SK-N-SH treated with all-trans-retinoic acid at 6 μM for 48 hours (cell line): Measurements from ENCODE around the gene SLC37A1.

Experiments
- ATAC-seq: fragments of 200-7000 bp; cut with Tn5 transposase; 3 replicates; pipeline ENCODE4 v1.9.1; 2020; ENCODE audit warnings: mild to moderate bottlenecking, moderate library complexity
- ARNTL ChIP-seq: fragments of 450-650 bp; formaldehyde crosslinking; IDR thresholded peaks from 2 replicates; pipeline ENCODE4 v1.5.0; 2020; ENCODE audit warnings: low read depth, mild to moderate bottlenecking, moderate library complexity, borderline replicate concordance
- BACH2 ChIP-seq: fragments of 250-450 bp; sonication (Bioruptor Pico); IDR thresholded peaks from 2 replicates; pipeline ENCODE4 v1.9.0; 2021; ENCODE audit warnings: mild to moderate bottlenecking, borderline replicate concordance
- CREB5 ChIP-seq: fragments of 250-450 bp; sonication (Bioruptor Pico); IDR thresholded peaks from 2 replicates; pipeline ENCODE4 v1.5.1; 2020; ENCODE audit warnings: low read depth, mild to moderate bottlenecking, moderate library complexity
- CSDC2 ChIP-seq: fragments of 250-450 bp; sonication (Bioruptor Pico); IDR thresholded peaks from 2 replicates; pipeline ENCODE4 v1.5.0; 2020; ENCODE audit warnings: mild to moderate bottlenecking, moderate library complexity
- CSRNP3 ChIP-seq: fragments of 250-450 bp; sonication (Bioruptor Pico); IDR thresholded peaks from 2 replicates; pipeline ENCODE4 v1.5.1; 2021; ENCODE audit warnings: mild to moderate bottlenecking, moderate library complexity
- ESRRG ChIP-seq: fragments of 250-450 bp; sonication (Bioruptor Pico); IDR thresholded peaks from 2 replicates; pipeline ENCODE4 v1.6.1; 2021; ENCODE audit warnings: mild to moderate bottlenecking
- GLIS3 ChIP-seq: fragments of 250-450 bp; sonication (Bioruptor Pico); IDR thresholded peaks from 2 replicates; pipeline ENCODE4 v1.5.0; 2020; ENCODE audit warnings: mild to moderate bottlenecking, moderate library complexity
- OSR1 ChIP-seq: fragments of 250-450 bp; sonication (Bioruptor Pico); IDR thresholded peaks from 2 replicates; pipeline ENCODE4 v1.8.0; 2022; ENCODE audit warnings: moderate library complexity, mild to moderate bottlenecking, inconsistent platforms
- PATZ1 ChIP-seq: fragments of 250-450 bp; sonication (Bioruptor Pico); IDR thresholded peaks from 2 replicates; pipeline ENCODE4 v1.8.0; 2020; ENCODE audit warnings: mild to moderate bottlenecking, moderate library complexity, borderline replicate concordance
- PPARA ChIP-seq: fragments of 250-450 bp; sonication (Bioruptor Pico); IDR thresholded peaks from 2 replicates; pipeline ENCODE4 v1.5.0; 2020; ENCODE audit warnings: mild to moderate bottlenecking, borderline replicate concordance
- RARB ChIP-seq: fragments of 250-450 bp; sonication (Bioruptor Pico); IDR thresholded peaks from 2 replicates; pipeline ENCODE4 v1.8.0; 2021; ENCODE audit warnings: mild to moderate bottlenecking, moderate library complexity
- SNAI2 ChIP-seq: fragments of 250-450 bp; sonication (Bioruptor Pico); IDR thresholded peaks from 2 replicates; pipeline ENCODE4 v1.5.0; 2020; ENCODE audit warnings: mild to moderate bottlenecking, moderate library complexity
- TCF4 ChIP-seq: fragments of 250-450 bp; sonication (Bioruptor Pico); IDR thresholded peaks from 2 replicates; pipeline ENCODE4 v1.8.0; 2021; ENCODE audit warnings: mild to moderate bottlenecking, moderate library complexity, borderline replicate concordance
- TOX ChIP-seq: fragments of 250-450 bp; sonication (Bioruptor Pico); IDR thresholded peaks from 2 replicates; pipeline ENCODE4 v1.8.0; 2021; ENCODE audit warnings: mild to moderate bottlenecking, moderate library complexity, borderline replicate concordance
- TSHZ2 ChIP-seq: fragments of 250-450 bp; sonication (Bioruptor Pico); IDR thresholded peaks from 2 replicates; pipeline ENCODE4 v1.5.0; 2020; ENCODE audit warnings: mild to moderate bottlenecking, moderate library complexity
- ZC3H10 ChIP-seq: fragments of 250-450 bp; sonication (Bioruptor Pico); IDR thresholded peaks from 2 replicates; pipeline ENCODE4 v1.5.1; 2021; ENCODE audit warnings: mild to moderate bottlenecking, moderate library complexity
- ZFP3 ChIP-seq: fragments of 250-450 bp; sonication (Bioruptor Pico); IDR thresholded peaks from 2 replicates; pipeline ENCODE4 v1.5.0; 2020; ENCODE audit warnings: mild to moderate bottlenecking, moderate library complexity
- ZFP30 ChIP-seq: fragments of 450-650 bp; formaldehyde crosslinking; IDR thresholded peaks from 2 replicates; pipeline ENCODE4 v1.5.0; 2022; ENCODE audit warnings: mild to moderate bottlenecking, moderate library complexity
- ZNF565 ChIP-seq: fragments of 450-650 bp; formaldehyde crosslinking; conservative IDR thresholded peaks from 2 replicates; pipeline ENCODE4 v1.5.0; 2020; ENCODE audit warnings: low read depth, mild to moderate bottlenecking, moderate library complexity
- ZNF8 ChIP-seq: fragments of 450-650 bp; formaldehyde crosslinking; IDR thresholded peaks from 2 replicates; pipeline ENCODE4 v1.5.0; 2020; ENCODE audit warnings: mild to moderate bottlenecking, moderate library complexity
- TF ChIP-seq, protein P1 (sequence below): fragments of 250-450 bp; sonication (Bioruptor Pico); IDR thresholded peaks from 2 replicates; pipeline ENCODE4 v1.8.0; 2021; ENCODE audit warnings: low read depth, mild to moderate bottlenecking, moderate library complexity, borderline replicate concordance

Gene SLC37A1

DNA sequence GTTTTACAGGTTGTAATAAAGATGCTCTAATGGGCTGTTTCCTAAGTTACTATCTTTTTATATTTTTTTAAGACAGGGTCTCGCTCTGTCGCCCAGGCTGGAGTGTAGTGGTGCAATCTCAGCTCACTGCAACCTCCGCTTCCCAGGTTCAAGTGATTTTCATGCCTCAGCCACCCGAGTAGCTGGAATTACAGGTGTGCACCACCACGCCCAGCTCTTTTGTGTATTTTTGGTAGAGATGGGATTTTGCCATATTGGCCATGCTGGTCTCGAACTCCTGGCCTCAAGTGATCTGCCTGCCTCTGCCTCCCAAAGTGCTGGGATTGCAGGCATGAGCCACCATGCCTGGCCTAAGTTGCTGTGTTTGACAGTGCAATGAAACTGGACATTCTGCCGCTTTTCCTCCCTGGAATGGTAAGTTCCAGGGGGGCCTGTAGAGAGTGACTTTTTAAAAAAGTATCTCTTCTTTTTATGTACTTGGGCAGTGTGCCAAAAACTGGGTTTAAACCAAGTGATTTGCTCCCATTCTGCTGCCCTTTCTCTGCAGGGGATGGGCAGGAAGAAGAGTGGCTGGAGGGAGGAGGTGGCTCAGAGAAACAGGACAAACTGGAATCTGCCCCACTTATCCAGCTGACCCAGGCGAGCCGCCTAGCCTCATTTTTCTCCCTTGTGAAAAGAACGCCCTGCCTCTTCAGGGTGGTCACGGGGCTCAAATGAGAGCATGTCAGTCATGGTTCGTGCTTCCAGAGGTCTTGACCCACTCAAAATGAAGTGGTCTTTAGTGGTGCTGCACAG is 2.3 kb downstream of the SLC37A1 start:
- ATAC-seq: no peak
- TF ChIP-seq ZC3H10 (CRISPR knock-in tag) (no peak), CSRNP3 (CRISPR knock-in tag) (no peak), ARNTL (CRISPR knock-in tag) (no peak), ZFP30 (CRISPR knock-in tag) (no peak), BACH2 (CRISPR knock-in tag) (no peak)
- TF ChIP-seq, all 23 proteins: peak for 0

DNA sequence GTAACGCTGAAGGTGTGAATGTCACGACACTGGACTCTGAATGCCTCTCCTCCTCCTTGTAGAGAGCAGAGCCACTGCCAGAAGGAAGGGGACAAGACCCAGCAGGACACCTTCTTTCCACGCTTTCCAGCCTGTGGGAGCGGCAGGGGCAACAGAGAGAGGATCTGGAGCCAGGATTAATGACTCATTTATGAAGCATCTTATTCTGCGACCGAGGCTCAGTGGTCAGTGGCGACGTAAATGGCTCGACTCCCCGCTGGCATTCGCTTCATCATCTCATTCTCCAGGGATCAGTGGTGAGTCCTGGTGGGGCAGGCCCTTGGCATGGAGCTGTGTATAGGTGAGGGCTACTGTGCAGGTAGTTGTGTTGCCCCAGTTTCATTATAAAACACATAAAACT is 4.6 kb downstream of the SLC37A1 start:
- no peak for TF ChIP-seq TCF4 (CRISPR knock-in tag)
- no peak for TF ChIP-seq SNAI2 (CRISPR knock-in tag)
- TF ChIP-seq PATZ1 (CRISPR knock-in tag): no peak
- no peak for TF ChIP-seq ARNTL (CRISPR knock-in tag)
- ATAC-seq: peak; percentile 65

- ATAC-seq: no peak
- TF ChIP-seq RARB (CRISPR knock-in tag): no peak
- no peak for TF ChIP-seq ZNF8 (CRISPR knock-in tag)
- no peak for TF ChIP-seq OSR1 (CRISPR knock-in tag)
- TF ChIP-seq TSHZ2 (CRISPR knock-in tag): no peak
- no peak for TF ChIP-seq ZNF565
- TF ChIP-seq GLIS3 (CRISPR knock-in tag): no peak
- TF ChIP-seq CREB5 (CRISPR knock-in tag): no peak
- no peak for TF ChIP-seq PPARA (CRISPR knock-in tag)
- TF ChIP-seq TOX (CRISPR knock-in tag): no peak
- TF ChIP-seq CSRNP3 (CRISPR knock-in tag): no peak
Observed at GRCh38 chr21:42518626-42519025, 5.0 kb downstream of the SLC37A1 start.

DNA sequence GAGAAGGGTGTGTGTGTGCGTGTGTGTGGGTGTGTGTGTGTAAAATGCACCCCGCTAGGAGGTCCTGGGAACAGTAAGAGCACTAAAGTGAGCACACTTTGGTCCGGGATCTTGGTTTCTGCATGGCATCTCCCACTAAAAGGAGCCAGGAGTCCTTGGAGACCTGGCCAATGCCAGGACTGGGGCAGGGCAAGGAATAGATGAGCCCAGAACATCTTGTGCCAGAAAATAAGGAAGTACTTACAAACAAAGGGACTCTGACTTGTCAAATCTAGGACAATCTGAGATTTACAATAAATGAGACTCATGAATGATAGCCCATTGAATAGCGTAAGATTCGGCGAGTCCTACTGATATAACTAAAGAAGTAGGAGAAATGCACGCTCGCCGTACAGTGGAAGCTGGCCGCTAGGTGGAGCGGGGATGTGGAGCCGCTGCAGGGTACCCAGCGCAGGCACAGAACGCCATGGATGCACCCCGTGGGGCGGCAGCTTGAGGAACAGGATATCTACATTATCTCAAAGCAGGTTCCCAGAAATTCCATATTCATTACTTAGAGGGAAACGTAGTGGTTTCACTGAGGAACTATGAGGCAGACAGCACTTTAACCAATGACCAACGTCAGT is 7.1 kb downstream of the SLC37A1 start:
- no peak for ATAC-seq
- TF ChIP-seq ESRRG (CRISPR knock-in tag) (no peak), GLIS3 (CRISPR knock-in tag) (no peak), ZFP3 (CRISPR knock-in tag) (no peak), CSDC2 (CRISPR knock-in tag) (no peak), BACH2 (CRISPR knock-in tag) (no peak), PPARA (CRISPR knock-in tag) (no peak), RARB (CRISPR knock-in tag) (no peak), ZNF8 (CRISPR knock-in tag) (no peak), PATZ1 (CRISPR knock-in tag) (no peak), OSR1 (CRISPR knock-in tag) (no peak), ZFP30 (CRISPR knock-in tag) (no peak), ARNTL (CRISPR knock-in tag) (no peak)
- TF ChIP-seq, protein P1, sequence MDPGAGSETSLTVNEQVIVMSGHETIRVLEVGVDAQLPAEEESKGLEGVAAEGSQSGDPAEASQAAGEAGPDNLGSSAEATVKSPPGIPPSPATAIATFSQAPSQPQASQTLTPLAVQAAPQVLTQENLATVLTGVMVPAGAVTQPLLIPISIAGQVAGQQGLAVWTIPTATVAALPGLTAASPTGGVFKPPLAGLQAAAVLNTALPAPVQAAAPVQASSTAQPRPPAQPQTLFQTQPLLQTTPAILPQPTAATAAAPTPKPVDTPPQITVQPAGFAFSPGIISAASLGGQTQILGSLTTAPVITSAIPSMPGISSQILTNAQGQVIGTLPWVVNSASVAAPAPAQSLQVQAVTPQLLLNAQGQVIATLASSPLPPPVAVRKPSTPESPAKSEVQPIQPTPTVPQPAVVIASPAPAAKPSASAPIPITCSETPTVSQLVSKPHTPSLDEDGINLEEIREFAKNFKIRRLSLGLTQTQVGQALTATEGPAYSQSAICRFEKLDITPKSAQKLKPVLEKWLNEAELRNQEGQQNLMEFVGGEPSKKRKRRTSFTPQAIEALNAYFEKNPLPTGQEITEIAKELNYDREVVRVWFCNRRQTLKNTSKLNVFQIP (CRISPR knock-in tag): no peak
